GM19025 (cell line): ENCODE results near the gene TMEFF1.

Experiments used
- ATAC-seq: cut with Tn5 transposase; IDR thresholded peaks from one replicate; pipeline ENCODE4 v1.9.1; 2021; ENCODE audit warnings: mild to moderate bottlenecking, low read depth, moderate library complexity; ENCODE audit not compliant: unreplicated experiment

TMEFF1 gene

DNA sequence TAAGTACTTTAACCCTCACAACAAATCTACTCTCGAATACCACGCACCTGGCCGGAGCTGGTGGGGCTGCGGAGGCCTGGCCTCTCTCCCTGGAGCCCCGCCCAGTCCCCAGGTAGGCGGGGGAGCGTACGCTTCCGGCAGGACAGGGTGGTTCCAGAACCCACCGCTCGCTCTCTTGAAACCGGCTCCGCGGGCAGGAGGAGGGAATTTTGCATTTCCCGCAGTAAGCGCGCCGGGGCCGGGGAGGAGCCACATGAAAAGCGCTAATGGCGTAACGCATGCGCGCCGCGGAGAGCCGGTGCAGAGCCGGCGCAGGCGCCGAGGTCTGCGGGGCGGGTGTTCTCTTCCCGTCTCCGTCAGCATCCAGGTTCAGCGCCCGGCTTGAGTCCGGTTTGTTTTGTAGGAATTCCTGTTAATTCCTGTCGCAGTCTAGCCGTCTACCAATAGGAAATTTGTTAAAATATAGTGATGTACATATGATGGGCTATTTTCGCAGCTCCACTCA, 125.7 kb downstream of the TMEFF1 start:
- ATAC-seq, result peak; percentile 71

DNA sequence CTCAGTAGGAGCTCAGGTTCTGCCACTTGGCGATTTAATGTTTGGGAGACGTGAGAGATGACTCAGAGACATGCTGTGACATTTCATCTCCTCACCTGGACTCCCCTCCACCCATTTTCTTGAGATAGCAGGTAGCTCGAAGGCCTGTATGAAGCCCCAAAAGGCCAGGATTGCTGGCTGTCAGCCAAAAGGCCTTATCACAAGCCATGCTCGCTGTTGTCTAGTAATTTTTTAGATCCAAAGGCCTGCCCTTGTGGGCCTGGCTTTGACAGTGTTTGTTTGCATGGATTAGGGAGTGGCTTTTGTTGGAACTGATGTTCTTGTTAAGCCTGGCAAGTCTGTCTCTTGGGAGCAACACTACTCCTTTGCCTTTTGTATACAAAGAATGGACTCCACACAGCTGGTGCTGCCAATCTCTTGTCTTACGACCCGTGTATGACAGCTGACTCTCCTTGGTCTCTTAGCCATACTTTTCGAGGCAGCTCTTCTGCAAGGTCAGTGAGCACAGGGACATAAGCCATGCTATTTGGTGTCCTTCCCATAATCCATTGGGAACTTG, 127.7 kb downstream of the TMEFF1 start:
- ATAC-seq, result no peak

DNA sequence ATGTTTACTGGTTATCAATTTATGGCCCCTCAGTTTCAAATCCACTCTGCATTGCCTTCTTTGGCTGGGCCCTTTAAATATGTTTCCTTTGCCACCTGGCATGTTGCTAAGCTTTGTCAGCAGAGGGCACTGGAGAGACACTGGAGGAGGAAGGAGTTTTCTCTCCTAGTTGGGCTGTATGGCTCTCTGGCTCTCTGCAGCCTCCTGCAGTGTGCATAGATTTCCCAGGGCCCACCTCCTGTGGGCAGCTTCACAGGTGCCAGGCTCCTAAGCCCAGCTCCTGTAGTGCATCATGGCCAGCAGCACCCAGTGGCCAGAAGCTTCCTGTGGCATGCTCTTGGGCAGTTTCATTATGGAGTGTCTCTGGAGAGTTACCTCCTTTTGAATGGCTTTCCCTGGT, 128.3 kb downstream of the TMEFF1 start:
- peak; percentile 38 for ATAC-seq

DNA sequence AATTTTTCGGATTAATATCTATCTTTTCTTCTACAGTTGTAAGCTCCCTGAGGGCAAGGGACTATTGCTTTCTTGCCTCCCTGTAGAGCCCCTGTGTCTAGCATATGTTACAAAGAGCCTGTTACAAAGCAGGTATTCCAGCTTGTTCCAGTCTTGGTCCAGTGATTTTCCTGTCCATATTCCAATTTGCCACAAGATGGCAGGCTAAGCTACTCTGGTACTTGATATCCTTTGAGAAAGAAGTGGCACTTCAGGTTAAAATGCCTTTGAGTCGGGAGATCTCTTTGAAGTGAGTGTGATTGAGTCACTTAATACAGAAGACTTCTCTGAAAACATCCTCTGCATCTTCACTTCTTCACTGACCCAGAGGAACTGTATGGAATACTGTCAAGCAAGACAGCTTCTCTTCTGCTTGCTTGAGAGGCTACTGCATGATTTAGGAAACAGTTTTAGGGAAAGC, 129.4 kb downstream of the TMEFF1 start:
- ATAC-seq, result no peak

DNA sequence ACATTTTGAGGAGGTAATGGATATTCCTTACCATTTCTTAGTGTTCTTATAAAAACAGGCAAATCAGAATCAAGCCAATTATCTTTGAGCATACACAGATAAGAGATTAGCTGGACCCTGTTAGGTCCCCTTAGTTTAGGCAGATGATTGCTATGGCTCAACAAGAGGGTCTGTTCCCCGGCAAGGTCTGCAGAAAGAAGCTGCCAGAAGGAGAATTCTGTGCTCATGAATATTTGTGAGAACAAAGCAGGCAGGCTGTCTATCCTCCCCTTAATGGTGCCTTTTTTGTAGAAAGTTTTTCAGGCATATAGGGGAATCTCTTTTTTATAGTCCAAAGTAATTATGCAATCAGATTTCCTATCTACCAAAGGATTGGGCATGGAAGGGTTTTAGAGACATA, 132.5 kb downstream of the TMEFF1 start:
- ATAC-seq, result no peak

DNA sequence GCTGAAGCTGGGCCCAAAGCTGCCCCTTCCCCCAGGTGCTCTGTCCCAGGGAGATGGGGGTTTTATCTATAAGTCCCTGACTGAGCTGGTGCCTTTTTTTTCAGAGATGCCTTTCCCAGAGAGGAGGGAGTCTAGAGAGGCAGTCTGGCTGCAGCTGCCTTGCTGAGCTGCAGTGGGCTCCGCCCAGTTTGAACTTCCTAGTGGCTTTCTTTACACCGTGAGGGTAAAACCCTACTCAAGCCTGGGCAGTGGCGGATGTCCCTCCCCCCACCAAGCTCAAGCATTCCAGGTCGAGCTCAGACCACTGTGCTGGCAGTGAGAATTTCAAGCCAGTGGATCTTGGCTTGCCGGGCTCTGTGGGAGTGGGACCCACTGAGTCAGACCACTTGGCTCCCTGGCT, 146.2 kb downstream of the TMEFF1 start:
- no peak for ATAC-seq

DNA sequence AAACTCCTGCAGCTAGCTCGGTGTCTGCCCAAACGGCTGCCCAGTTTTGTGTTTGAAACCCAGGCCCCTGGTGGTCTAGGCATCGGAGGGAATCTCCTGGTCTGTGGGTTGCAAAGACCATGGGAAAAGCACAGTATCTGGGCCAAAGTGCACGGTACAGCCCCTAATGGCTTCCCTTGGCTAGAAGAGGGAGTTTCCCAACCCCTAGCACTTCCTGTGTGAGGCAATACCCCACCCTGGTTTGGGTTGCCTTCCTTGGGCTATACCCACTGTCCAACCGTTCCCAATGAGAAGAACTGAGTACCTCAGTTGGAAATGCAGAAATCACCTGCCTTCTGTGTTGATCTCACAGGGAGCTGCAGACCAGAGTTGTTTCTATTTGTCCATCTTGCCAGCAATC, 146.7 kb downstream of the TMEFF1 start:
- no peak for ATAC-seq

DNA sequence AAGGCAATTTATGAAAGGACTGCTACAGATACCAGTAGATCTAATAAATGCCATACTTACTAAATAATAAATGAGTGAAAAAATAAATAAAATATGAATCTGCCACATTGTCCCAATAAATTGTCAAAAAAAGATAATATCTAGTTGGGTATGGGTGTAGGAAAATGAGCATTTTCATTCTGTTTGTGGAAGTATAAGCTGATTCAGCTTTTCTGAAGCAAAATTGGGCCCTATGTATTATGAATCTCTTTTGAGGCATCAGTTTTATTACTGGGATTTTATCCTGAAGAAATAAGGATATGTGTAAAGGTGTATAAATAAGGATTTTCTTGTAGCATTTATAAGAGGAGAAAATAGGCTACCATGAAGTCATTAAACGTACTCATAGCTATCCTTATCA, 151.0 kb downstream of the TMEFF1 start:
- no peak for ATAC-seq

DNA sequence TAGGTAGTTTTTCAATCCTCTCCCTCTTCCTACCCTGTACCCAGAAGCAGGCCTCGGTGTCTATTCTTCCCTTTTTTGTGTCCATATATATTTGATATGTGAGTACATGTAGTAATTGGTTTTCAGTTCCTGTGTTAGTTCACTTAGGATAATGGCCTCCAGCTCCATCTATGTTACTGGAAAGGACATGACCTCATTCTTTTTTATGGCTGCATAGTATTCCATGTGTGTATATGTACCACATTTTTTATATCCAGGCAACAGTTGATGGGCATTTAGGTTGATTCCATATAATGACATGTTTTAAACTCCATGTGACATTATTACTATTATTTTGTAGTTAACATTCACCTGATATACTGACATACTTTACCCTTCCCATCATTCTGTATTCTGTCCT, 154.0 kb downstream of the TMEFF1 start:
- ATAC-seq, result no peak
